ENCODE results near the gene TNFRSF12A.

TNFRSF12A gene

GRCh38 chr16:3027489-3027795 is 7.3 kb downstream of the TNFRSF12A start:
- no peak for DNase-seq

- peak; percentile 95 for DNase-seq
Measured at GRCh38 chr16:3027983-3028715, 8.0 kb downstream of the TNFRSF12A start.

- no peak for DNase-seq
Measured at GRCh38 chr16:3028716-3029319, 8.7 kb downstream of the TNFRSF12A start.

- no peak for DNase-seq
Measured at GRCh38 chr16:3029491-3030221, 9.5 kb downstream of the TNFRSF12A start.

GRCh38 chr16:3030222-3031212 is 10.3 kb downstream of the TNFRSF12A start:
- DNase-seq, result no peak

GRCh38 chr16:3032624-3033023 is 12.5 kb downstream of the TNFRSF12A start:
- no peak for DNase-seq

- no peak for DNase-seq
Measured at GRCh38 chr16:3035289-3035971, 15.3 kb downstream of the TNFRSF12A start.

- no peak for DNase-seq
Measured at GRCh38 chr16:3035972-3036725, 16.0 kb downstream of the TNFRSF12A start.

- DNase-seq, result no peak
Measured at GRCh38 chr16:3036726-3037315, 16.7 kb downstream of the TNFRSF12A start, which contains the start of gene BICDL2. TSS of gene BICDL2 (minus strand) at chr16:3036944. CDS start at chr16:3035496, 1,448 bp downstream.

GRCh38 chr16:3038256-3038655 is 18.1 kb downstream of the TNFRSF12A start:
- DNase-seq, result no peak

GRCh38 chr16:3038896-3039295 is 18.7 kb downstream of the TNFRSF12A start:
- DNase-seq, result no peak

- DNase-seq, result no peak
Measured at GRCh38 chr16:3042376-3042775, 22.2 kb downstream of the TNFRSF12A start.

- no peak for DNase-seq
Measured at GRCh38 chr16:3044708-3045107, 24.5 kb downstream of the TNFRSF12A start.

GRCh38 chr16:3045758-3046640 is 25.8 kb downstream of the TNFRSF12A start, which contains the start of gene MMP25:
TSS of gene MMP25 (plus strand) at chr16:3046561. CDS start at chr16:3046918, 357 bp downstream.
- peak; percentile 73 for DNase-seq

GRCh38 chr16:3046641-3047386 is 26.6 kb downstream of the TNFRSF12A start:
- DNase-seq, result no peak

- no peak for DNase-seq
Measured at GRCh38 chr16:3047387-3047720, 27.2 kb downstream of the TNFRSF12A start.

GRCh38 chr16:3049921-3050481 is 29.8 kb downstream of the TNFRSF12A start:
- no peak for DNase-seq

- DNase-seq, result no peak
Measured at GRCh38 chr16:3050487-3050886, 30.3 kb downstream of the TNFRSF12A start.

GRCh38 chr16:3051009-3051408 is 30.8 kb downstream of the TNFRSF12A start:
- DNase-seq, result no peak
